Activated naive CD8-positive, alpha-beta T cell treated with anti-CD3 and anti-CD28 coated beads, Interleukin-2, amount 50 U/mL, for 24 hours (primary cell): ENCODE measurements around the gene ZNF629.

Source experiments
- ATAC-seq: fragments of 150-1000 bp; cut with Tn5 transposase; one replicate; pipeline ENCODE4 v1.10.0; 2021
- DNase-seq: peaks from one replicate; pipeline ENCODE4 v3.0.0; 2021
- H3K27ac Mint-ChIP-seq: one replicate; pipeline ENCODE4 v1.8.0; 2021; ENCODE audit warnings: mild to moderate bottlenecking, mixed read lengths
- H3K27me3 Mint-ChIP-seq: one replicate; pipeline ENCODE4 v1.8.0; 2021; ENCODE audit warnings: mixed read lengths
- H3K36me3 Mint-ChIP-seq: one replicate; pipeline ENCODE4 v1.8.0; 2021; ENCODE audit warnings: low read depth, mixed read lengths
- H3K4me1 Mint-ChIP-seq: one replicate; pipeline ENCODE4 v1.8.0; 2021; ENCODE audit warnings: mixed read lengths
- H3K4me3 Mint-ChIP-seq: one replicate; pipeline ENCODE4 v1.8.0; 2021; ENCODE audit warnings: mild to moderate bottlenecking, moderate library complexity, mixed read lengths
- H3K9me3 Mint-ChIP-seq: one replicate; pipeline ENCODE4 v1.8.0; 2021; ENCODE audit warnings: mixed read lengths

The ZNF629 gene

GRCh38 chr16:30750876-30751465 lies 36.0 kb downstream of the ZNF629 start:
- no peak for DNase-seq
- Mint-ChIP-seq H3K4me1 (peaks cover 22% of the 10 kb centered on the region), H3K27ac (no peak overlapping the region), H3K4me3 (no peak overlapping the region), H3K9me3 (no peaks in the 10 kb centered on the region), H3K27me3 (no peaks in the 10 kb centered on the region), H3K36me3 (peaks cover 14% of the 10 kb centered on the region)
- ATAC-seq: no peak

GRCh38 chr16:30750201-30750600 lies 36.8 kb downstream of the ZNF629 start:
- Mint-ChIP-seq H3K4me1 (peaks cover 22% of the 10 kb centered on the region), H3K4me3 (peak overlapping the region; percentile 85), H3K27me3 (no peaks in the 10 kb centered on the region), H3K36me3 (peaks cover 14% of the 10 kb centered on the region), H3K9me3 (no peaks in the 10 kb centered on the region), H3K27ac (peak overlapping the region; percentile 9)
- no peak for ATAC-seq
- no peak for DNase-seq

- H3K4me1 Mint-ChIP-seq: peaks cover 22% of the 10 kb centered on the region
- H3K4me3 Mint-ChIP-seq: peak overlapping the region; percentile 85
- DNase-seq: peak; percentile 38
- peaks cover 14% of the 10 kb centered on the region for H3K36me3 Mint-ChIP-seq
- no peaks in the 10 kb centered on the region for H3K27me3 Mint-ChIP-seq
- H3K27ac Mint-ChIP-seq: peak overlapping the region; percentile 76
- H3K9me3 Mint-ChIP-seq: no peaks in the 10 kb centered on the region
- peak; percentile 12 for ATAC-seq
These were observed 38.2 kb downstream of the ZNF629 start for GRCh38 chr16:30748634-30749445.

DNA sequence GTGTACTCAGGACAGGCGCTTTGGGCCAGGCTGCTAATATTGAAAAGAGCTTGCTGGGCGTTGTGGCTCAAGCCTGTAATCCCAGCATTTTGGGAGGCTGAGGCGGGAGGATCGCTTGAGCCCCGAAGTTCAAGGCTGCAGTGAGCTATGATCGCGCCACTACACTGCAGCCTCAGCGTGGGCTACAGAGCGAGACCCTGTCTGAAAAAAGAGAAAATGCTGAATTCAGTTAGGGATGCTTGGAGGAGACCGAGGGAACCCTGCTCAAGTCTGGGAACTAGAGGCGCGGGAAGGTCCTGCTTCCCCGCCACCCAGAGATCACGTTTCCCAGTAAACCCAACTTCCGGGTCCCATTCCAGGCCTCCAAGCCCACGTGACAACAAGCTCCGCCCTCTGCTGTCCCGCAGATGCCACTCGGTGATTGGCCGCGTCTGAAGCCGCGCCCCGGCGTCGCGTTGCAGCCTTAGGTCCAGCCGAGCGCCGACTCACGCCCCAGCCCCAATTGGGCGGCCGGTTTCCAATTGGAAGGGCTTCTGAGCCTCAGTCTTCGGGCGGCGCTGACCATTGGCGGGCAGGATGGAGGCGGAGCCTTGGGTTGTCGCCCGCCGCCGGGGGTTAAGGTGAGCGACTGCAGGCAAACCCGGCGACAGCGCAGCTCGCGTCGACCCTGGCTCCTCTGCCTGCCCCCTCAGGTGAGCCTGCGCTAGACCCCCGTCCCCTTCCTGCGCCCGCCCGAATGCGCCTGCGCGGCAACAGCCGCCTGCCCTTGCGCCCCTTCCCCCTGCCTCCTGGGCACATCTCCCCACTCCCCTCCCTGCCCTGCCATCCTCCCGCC lies 39.0 kb downstream of the ZNF629 start, which contains the start of gene PHKG2:
Gene PHKG2 (plus strand): TSS at position 627 of the 835 bp plus-strand sequence. CDS start 396 bp downstream, outside the sequence.
- Mint-ChIP-seq H3K36me3 (peaks cover 18% of the 10 kb centered on the region), H3K9me3 (no peaks in the 10 kb centered on the region), H3K27me3 (no peaks in the 10 kb centered on the region), H3K27ac (peak within 1 kb of the TSS; percentile 88), H3K4me1 (peaks cover 22% of the 10 kb centered on the region), H3K4me3 (peak within 1 kb of the TSS; percentile 85)
- ATAC-seq: peak; percentile 99
- peak; percentile 97 for DNase-seq

- no peaks in the 10 kb centered on the region for H3K27me3 Mint-ChIP-seq
- ATAC-seq: no peak
These were observed 39.7 kb downstream of the ZNF629 start for GRCh38 chr16:30747331-30747730.

GRCh38 chr16:30746638-30747175 lies 40.3 kb downstream of the ZNF629 start:
- peaks cover 22% of the 10 kb centered on the region for H3K4me1 Mint-ChIP-seq
- ATAC-seq (no peak), DNase-seq (no peak)
- no peak overlapping the region for H3K27ac Mint-ChIP-seq
- no peaks in the 10 kb centered on the region for H3K27me3 Mint-ChIP-seq
- H3K9me3 Mint-ChIP-seq: no peaks in the 10 kb centered on the region
- peaks cover 22% of the 10 kb centered on the region for H3K36me3 Mint-ChIP-seq
- H3K4me3 Mint-ChIP-seq: no peak overlapping the region

More at GRCh38 chr16:30747331-30747730, 39.7 kb downstream of the ZNF629 start:
- Mint-ChIP-seq H3K4me3 (peak overlapping the region; percentile 85), H3K36me3 (peaks cover 15% of the 10 kb centered on the region), H3K9me3 (no peaks in the 10 kb centered on the region), H3K27ac (peak overlapping the region; percentile 88), H3K4me1 (peaks cover 22% of the 10 kb centered on the region)
- DNase-seq: no peak

- Mint-ChIP-seq H3K27ac (no peak overlapping the region), H3K4me3 (no peak overlapping the region), H3K4me1 (peaks cover 33% of the 10 kb centered on the region), H3K27me3 (no peaks in the 10 kb centered on the region), H3K9me3 (no peaks in the 10 kb centered on the region), H3K36me3 (peaks cover 30% of the 10 kb centered on the region)
- DNase-seq (no peak), ATAC-seq (no peak)
These were observed 41.9 kb downstream of the ZNF629 start for GRCh38 chr16:30745082-30745481.

DNA sequence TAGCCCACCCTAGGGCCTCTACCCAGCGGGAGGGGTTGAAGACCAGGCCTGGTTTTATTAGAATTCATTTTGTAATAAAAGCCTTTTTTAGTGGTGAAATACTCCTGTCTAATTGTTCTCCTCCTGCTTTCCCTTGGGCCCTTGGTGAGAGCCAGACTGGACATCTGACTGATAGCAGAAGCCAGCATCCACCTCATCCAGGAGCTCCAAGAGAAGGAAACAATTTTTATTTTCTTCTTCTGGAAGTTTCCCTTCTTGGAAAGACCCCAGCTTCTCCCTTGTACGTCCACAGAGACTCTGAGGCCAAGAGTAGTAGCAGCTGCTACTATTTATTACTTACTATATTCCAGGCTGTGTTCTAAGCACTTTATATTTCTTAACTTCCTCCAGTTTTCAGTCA lies 42.8 kb downstream of the ZNF629 start:
- Mint-ChIP-seq H3K9me3 (no peaks in the 10 kb centered on the region), H3K4me1 (peaks cover 27% of the 10 kb centered on the region), H3K36me3 (peaks cover 31% of the 10 kb centered on the region), H3K4me3 (no peak overlapping the region), H3K27me3 (no peaks in the 10 kb centered on the region), H3K27ac (no peak overlapping the region)
- DNase-seq: no peak
- no peak for ATAC-seq

GRCh38 chr16:30743716-30744115 lies 43.3 kb downstream of the ZNF629 start:
- ATAC-seq (no peak), DNase-seq (no peak)
- Mint-ChIP-seq H3K4me1 (peaks cover 26% of the 10 kb centered on the region), H3K27me3 (no peaks in the 10 kb centered on the region), H3K27ac (peak overlapping the region; percentile 17), H3K9me3 (no peaks in the 10 kb centered on the region), H3K4me3 (no peak overlapping the region), H3K36me3 (peaks cover 31% of the 10 kb centered on the region)

DNA sequence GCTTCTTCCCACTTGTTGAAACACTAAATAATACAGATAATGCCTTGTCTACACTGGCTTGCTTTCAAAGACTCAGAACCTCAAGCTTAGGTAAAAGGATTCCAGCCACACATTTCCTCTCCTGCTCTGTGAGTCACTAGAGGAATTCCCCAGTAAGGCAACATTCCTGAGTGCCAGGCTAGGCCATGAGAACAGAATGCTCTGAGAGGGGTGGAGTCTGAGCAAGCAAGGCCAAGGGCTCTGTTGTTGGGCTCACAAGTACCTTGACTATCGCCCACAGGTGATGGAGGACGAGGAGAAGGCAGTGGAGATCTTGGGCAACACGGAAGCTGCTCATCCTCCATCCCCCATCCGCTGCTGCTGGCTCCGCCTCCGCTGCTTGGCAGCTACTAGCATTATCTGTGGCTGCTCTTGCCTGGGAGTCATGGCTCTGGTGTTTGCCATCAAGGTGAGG lies 45.5 kb downstream of the ZNF629 start:
- H3K27me3 Mint-ChIP-seq: no peaks in the 10 kb centered on the region
- H3K4me1 Mint-ChIP-seq: peaks cover 13% of the 10 kb centered on the region
- peaks cover 39% of the 10 kb centered on the region for H3K36me3 Mint-ChIP-seq
- no peak overlapping the region for H3K4me3 Mint-ChIP-seq
- H3K9me3 Mint-ChIP-seq: no peaks in the 10 kb centered on the region
- no peak overlapping the region for H3K27ac Mint-ChIP-seq
- ATAC-seq (no peak), DNase-seq (no peak)

- Mint-ChIP-seq H3K4me3 (no peak overlapping the region), H3K9me3 (no peaks in the 10 kb centered on the region), H3K27me3 (no peaks in the 10 kb centered on the region), H3K27ac (peak overlapping the region; percentile 40), H3K4me1 (peaks cover 13% of the 10 kb centered on the region), H3K36me3 (peaks cover 46% of the 10 kb centered on the region)
- no peak for DNase-seq
- ATAC-seq: peak; percentile 54
These were observed 46.4 kb downstream of the ZNF629 start for GRCh38 chr16:30740364-30741251.

DNA sequence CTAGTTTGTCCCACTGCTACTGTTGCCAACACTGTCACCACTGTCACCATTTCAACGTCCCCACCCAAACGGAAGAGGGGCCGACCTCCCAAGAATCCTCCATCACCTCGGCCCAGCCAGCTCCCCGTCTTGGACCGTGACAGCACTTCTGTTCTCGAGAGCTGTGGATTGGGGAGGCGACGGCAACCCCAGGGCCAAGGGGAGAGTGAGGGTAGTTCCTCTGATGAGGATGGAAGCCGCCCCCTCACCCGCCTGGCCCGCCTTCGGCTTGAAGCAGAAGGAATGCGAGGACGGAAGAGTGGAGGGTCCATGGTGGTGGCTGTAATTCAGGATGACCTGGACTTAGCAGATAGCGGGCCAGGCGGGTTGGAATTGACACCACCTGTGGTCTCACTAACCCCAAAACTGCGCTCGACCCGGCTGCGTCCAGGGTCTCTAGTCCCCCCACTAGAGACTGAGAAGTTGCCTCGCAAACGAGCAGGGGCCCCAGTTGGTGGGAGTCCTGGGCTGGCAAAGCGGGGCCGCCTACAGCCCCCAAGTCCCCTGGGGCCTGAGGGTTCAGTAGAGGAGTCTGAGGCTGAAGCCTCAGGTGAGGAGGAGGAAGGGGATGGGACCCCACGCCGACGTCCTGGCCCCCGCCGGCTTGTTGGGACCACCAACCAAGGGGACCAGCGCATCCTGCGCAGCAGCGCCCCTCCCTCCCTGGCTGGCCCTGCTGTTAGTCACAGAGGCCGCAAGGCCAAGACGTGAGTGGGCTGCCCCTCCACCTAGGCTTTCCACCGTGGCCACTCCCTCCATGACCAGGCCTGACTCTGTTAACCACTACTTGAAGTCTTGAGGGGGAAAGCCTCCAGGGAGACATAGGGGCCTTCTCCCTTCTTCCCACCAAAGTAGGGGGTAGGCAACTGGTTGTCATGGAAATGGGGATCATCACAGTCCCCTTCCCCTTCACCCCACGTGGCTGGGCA lies 47.7 kb downstream of the ZNF629 start:
- Mint-ChIP-seq H3K4me1 (peaks cover 13% of the 10 kb centered on the region), H3K4me3 (no peak overlapping the region), H3K36me3 (peaks cover 49% of the 10 kb centered on the region), H3K9me3 (no peaks in the 10 kb centered on the region), H3K27ac (no peak overlapping the region), H3K27me3 (no peaks in the 10 kb centered on the region)
- no peak for DNase-seq
- no peak for ATAC-seq
